Measurements from ENCODE around the gene OSTM1.

- TF ChIP-seq, protein P1, sequence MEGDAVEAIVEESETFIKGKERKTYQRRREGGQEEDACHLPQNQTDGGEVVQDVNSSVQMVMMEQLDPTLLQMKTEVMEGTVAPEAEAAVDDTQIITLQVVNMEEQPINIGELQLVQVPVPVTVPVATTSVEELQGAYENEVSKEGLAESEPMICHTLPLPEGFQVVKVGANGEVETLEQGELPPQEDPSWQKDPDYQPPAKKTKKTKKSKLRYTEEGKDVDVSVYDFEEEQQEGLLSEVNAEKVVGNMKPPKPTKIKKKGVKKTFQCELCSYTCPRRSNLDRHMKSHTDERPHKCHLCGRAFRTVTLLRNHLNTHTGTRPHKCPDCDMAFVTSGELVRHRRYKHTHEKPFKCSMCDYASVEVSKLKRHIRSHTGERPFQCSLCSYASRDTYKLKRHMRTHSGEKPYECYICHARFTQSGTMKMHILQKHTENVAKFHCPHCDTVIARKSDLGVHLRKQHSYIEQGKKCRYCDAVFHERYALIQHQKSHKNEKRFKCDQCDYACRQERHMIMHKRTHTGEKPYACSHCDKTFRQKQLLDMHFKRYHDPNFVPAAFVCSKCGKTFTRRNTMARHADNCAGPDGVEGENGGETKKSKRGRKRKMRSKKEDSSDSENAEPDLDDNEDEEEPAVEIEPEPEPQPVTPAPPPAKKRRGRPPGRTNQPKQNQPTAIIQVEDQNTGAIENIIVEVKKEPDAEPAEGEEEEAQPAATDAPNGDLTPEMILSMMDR (IDR thresholded peaks at IDR 0.05) = no peak
- TF ChIP-seq POLR2AphosphoS5 (IDR thresholded peaks at IDR 0.05) = no peak
- no peak for TF ChIP-seq EP300 (IDR thresholded peaks at IDR 0.05; ENCODE audit: low read depth)
Observed at GRCh38 chr6:108097882-108098281, 23.3 kb upstream of the OSTM1 start.

All from transverse colon (tissue), 4 donors.